ENCODE data around the gene XRCC6.

Gene XRCC6

GRCh38 chr22:41650229-41650628 lies 29.1 kb downstream of the XRCC6 start:
- ATAC-seq, result no peak
- TF ChIP-seq SNAI2 (CRISPR knock-in tag; IDR thresholded peaks at IDR 0.05), result no peak
- no peak for TF ChIP-seq GLIS3 (CRISPR knock-in tag; IDR thresholded peaks at IDR 0.05)
- TF ChIP-seq CSDC2 (CRISPR knock-in tag; IDR thresholded peaks at IDR 0.05), result no peak
- no peak for TF ChIP-seq POU6F1 (CRISPR knock-in tag; IDR thresholded peaks at IDR 0.05; ENCODE audit: borderline replicate concordance, low read depth)
- TF ChIP-seq ZFP30 (CRISPR knock-in tag; IDR thresholded peaks at IDR 0.05), result no peak
- no peak for TF ChIP-seq ZC3H10 (CRISPR knock-in tag; IDR thresholded peaks at IDR 0.05)
- TF ChIP-seq TOX (CRISPR knock-in tag; IDR thresholded peaks at IDR 0.05; ENCODE audit: borderline replicate concordance), result no peak
- TF ChIP-seq OSR1 (CRISPR knock-in tag; IDR thresholded peaks at IDR 0.05), result no peak
- TF ChIP-seq ZNF70 (CRISPR knock-in tag; IDR thresholded peaks at IDR 0.05), result no peak
- no peak for TF ChIP-seq CSRNP3 (CRISPR knock-in tag; IDR thresholded peaks at IDR 0.05)
- no peak for TF ChIP-seq PATZ1 (CRISPR knock-in tag; IDR thresholded peaks at IDR 0.05; ENCODE audit: borderline replicate concordance)
- no peak for TF ChIP-seq ZNF8 (CRISPR knock-in tag; IDR thresholded peaks at IDR 0.05)
- TF ChIP-seq ZFP3 (CRISPR knock-in tag; IDR thresholded peaks at IDR 0.05), result no peak
- TF ChIP-seq PPARA (CRISPR knock-in tag; IDR thresholded peaks at IDR 0.05; ENCODE audit: borderline replicate concordance), result no peak
- no peak for TF ChIP-seq ESRRG (CRISPR knock-in tag; IDR thresholded peaks at IDR 0.05)
- no peak for TF ChIP-seq RARB (CRISPR knock-in tag; IDR thresholded peaks at IDR 0.05)
- no peak for TF ChIP-seq TSHZ2 (CRISPR knock-in tag; IDR thresholded peaks at IDR 0.05)
- TF ChIP-seq BACH2 (CRISPR knock-in tag; IDR thresholded peaks at IDR 0.05; ENCODE audit: borderline replicate concordance), result no peak

GRCh38 chr22:41650821-41651220 lies 29.7 kb downstream of the XRCC6 start:
- no peak for TF ChIP-seq SNAI2 (CRISPR knock-in tag; IDR thresholded peaks at IDR 0.05)
- TF ChIP-seq CREB5 (CRISPR knock-in tag; IDR thresholded peaks at IDR 0.05; ENCODE audit: low read depth), result no peak
- no peak for TF ChIP-seq ZFP3 (CRISPR knock-in tag; IDR thresholded peaks at IDR 0.05)
- TF ChIP-seq PPARA (CRISPR knock-in tag; IDR thresholded peaks at IDR 0.05; ENCODE audit: borderline replicate concordance), result no peak
- no peak for TF ChIP-seq POU6F1 (CRISPR knock-in tag; IDR thresholded peaks at IDR 0.05; ENCODE audit: borderline replicate concordance, low read depth)
- TF ChIP-seq ISL1 (CRISPR knock-in tag; IDR thresholded peaks at IDR 0.05), result no peak
- TF ChIP-seq ZFP30 (CRISPR knock-in tag; IDR thresholded peaks at IDR 0.05), result no peak
- no peak for TF ChIP-seq OSR1 (CRISPR knock-in tag; IDR thresholded peaks at IDR 0.05)
- no peak for TF ChIP-seq ZNF565 (CRISPR knock-in tag; conservative IDR thresholded peaks at IDR 0.05; ENCODE audit: low read depth)
- no peak for TF ChIP-seq PATZ1 (CRISPR knock-in tag; IDR thresholded peaks at IDR 0.05; ENCODE audit: borderline replicate concordance)
- no peak for ATAC-seq

Data from SK-N-SH treated with all-trans-retinoic acid at 6 μM for 48 hours (cell line).